Activated CD4-positive, alpha-beta T cell treated with anti-CD3 and anti-CD28 coated beads, Interleukin-2, amount 10 ng/mL, durations not matched to agents 24 days and 14 days (primary cell): ENCODE measurements around the gene PARN. TPM values are rescaled to one million over a fixed set of nuclear protein-coding genes. Genes with fewer than 3 reads are reported as not detected.

Experiments
- DNase-seq: peaks from one replicate; pipeline ENCODE4 v3.0.0; 2022
- H3K27ac Mint-ChIP-seq: one replicate; pipeline ENCODE4 v1.8.0; 2022; ENCODE audit warnings: mild to moderate bottlenecking, mixed read lengths
- H3K27me3 Mint-ChIP-seq: one replicate; pipeline ENCODE4 v1.8.0; 2022; ENCODE audit warnings: mixed read lengths
- H3K36me3 Mint-ChIP-seq: one replicate; pipeline ENCODE4 v1.8.0; 2022; ENCODE audit warnings: low read depth, mild to moderate bottlenecking, mixed read lengths
- H3K4me1 Mint-ChIP-seq: one replicate; pipeline ENCODE4 v1.8.0; 2021; ENCODE audit warnings: mixed read lengths
- H3K4me3 Mint-ChIP-seq: one replicate; pipeline ENCODE4 v1.8.0; 2022; ENCODE audit warnings: mild to moderate bottlenecking, moderate library complexity, mixed read lengths
- H3K9me3 Mint-ChIP-seq: one replicate; pipeline ENCODE4 v1.8.0; 2021; ENCODE audit warnings: mixed read lengths
- intact Hi-C: fragments of 100-400 bp; cut with micrococcal nuclease; formaldehyde crosslinking; loops from one replicate; pipeline ENCODE4 v1.15.1; 2023
- total RNA-seq: library from RNA; stranded (reverse); gene quantifications from 2 replicates; pipeline ENCODE4 v1.2.3, GENCODE V29; 2022

Gene PARN
- total RNA-seq, 1 donor from 2014 or later = 58.6 TPM

- H3K9me3 Mint-ChIP-seq = no peaks in the 10 kb centered on the region
- no peak overlapping the region for H3K4me3 Mint-ChIP-seq
- no peaks in the 10 kb centered on the region for H3K27me3 Mint-ChIP-seq
- peaks cover 4% of the 10 kb centered on the region for H3K4me1 Mint-ChIP-seq
- DNase-seq = no peak
- intact Hi-C loops = no loop called here
- H3K36me3 Mint-ChIP-seq = peaks cover 35% of the 10 kb centered on the region
- H3K27ac Mint-ChIP-seq = no peak overlapping the region
Observed at GRCh38 chr16:14462811-14463210, 167.2 kb downstream of the PARN start.

- H3K36me3 Mint-ChIP-seq = peaks cover 32% of the 10 kb centered on the region
- no peaks in the 10 kb centered on the region for H3K27me3 Mint-ChIP-seq
- peaks cover 4% of the 10 kb centered on the region for H3K4me1 Mint-ChIP-seq
- no peak for DNase-seq
- intact Hi-C loops = no loop called here
- no peak overlapping the region for H3K27ac Mint-ChIP-seq
- H3K4me3 Mint-ChIP-seq = no peak overlapping the region
- H3K9me3 Mint-ChIP-seq = no peaks in the 10 kb centered on the region
Observed at GRCh38 chr16:14460726-14461125, 169.3 kb downstream of the PARN start.

- no peak overlapping the region for H3K4me3 Mint-ChIP-seq
Observed at GRCh38 chr16:14458576-14458975, 171.5 kb downstream of the PARN start.

GRCh38 chr16:14456793-14457481, 173.1 kb downstream of the PARN start:
- peaks cover 12% of the 10 kb centered on the region for H3K36me3 Mint-ChIP-seq
- intact Hi-C loops = no loop called here
- H3K27me3 Mint-ChIP-seq = no peaks in the 10 kb centered on the region
- no peak for DNase-seq
- H3K4me3 Mint-ChIP-seq = no peak overlapping the region
- peaks cover 4% of the 10 kb centered on the region for H3K4me1 Mint-ChIP-seq
- H3K9me3 Mint-ChIP-seq = no peaks in the 10 kb centered on the region
- no peak overlapping the region for H3K27ac Mint-ChIP-seq

More at GRCh38 chr16:14458576-14458975, 171.5 kb downstream of the PARN start:
- no peak overlapping the region for H3K27ac Mint-ChIP-seq
- no peaks in the 10 kb centered on the region for H3K27me3 Mint-ChIP-seq
- H3K36me3 Mint-ChIP-seq = peaks cover 22% of the 10 kb centered on the region
- no peaks in the 10 kb centered on the region for H3K9me3 Mint-ChIP-seq
- H3K4me1 Mint-ChIP-seq = peaks cover 4% of the 10 kb centered on the region
- intact Hi-C loops = no loop called here
- DNase-seq = no peak

GRCh38 chr16:14455573-14455972, 174.5 kb downstream of the PARN start:
- Mint-ChIP-seq H3K36me3 (peaks cover under 1% of the 10 kb centered on the region), H3K27ac (no peak overlapping the region), H3K4me3 (no peak overlapping the region), H3K4me1 (no peaks in the 10 kb centered on the region), H3K27me3 (no peaks in the 10 kb centered on the region), H3K9me3 (no peaks in the 10 kb centered on the region)
- intact Hi-C loops = no loop called here
- DNase-seq = no peak

GRCh38 chr16:14454391-14454790, 175.7 kb downstream of the PARN start:
- no peak for DNase-seq
- Mint-ChIP-seq H3K9me3 (no peaks in the 10 kb centered on the region), H3K27me3 (no peaks in the 10 kb centered on the region), H3K4me3 (no peak overlapping the region), H3K27ac (no peak overlapping the region), H3K4me1 (no peaks in the 10 kb centered on the region), H3K36me3 (no peaks in the 10 kb centered on the region)
- intact Hi-C loops = no loop called here

- DNase-seq = no peak
- Mint-ChIP-seq H3K27ac (no peak overlapping the region), H3K27me3 (no peaks in the 10 kb centered on the region), H3K36me3 (no peaks in the 10 kb centered on the region), H3K4me1 (no peaks in the 10 kb centered on the region), H3K9me3 (no peaks in the 10 kb centered on the region), H3K4me3 (no peak overlapping the region)
- intact Hi-C loops = no loop called here
Observed at GRCh38 chr16:14452066-14452465, 178.0 kb downstream of the PARN start.

GRCh38 chr16:14450846-14451245, 179.2 kb downstream of the PARN start:
- no peak for DNase-seq
- Mint-ChIP-seq H3K9me3 (no peaks in the 10 kb centered on the region), H3K4me3 (no peak overlapping the region), H3K27ac (no peak overlapping the region), H3K27me3 (no peaks in the 10 kb centered on the region), H3K4me1 (no peaks in the 10 kb centered on the region), H3K36me3 (peaks cover 2% of the 10 kb centered on the region)
- intact Hi-C loops = no loop called here

GRCh38 chr16:14449790-14450480, 180.1 kb downstream of the PARN start:
- Mint-ChIP-seq H3K27ac (no peak overlapping the region), H3K4me1 (no peaks in the 10 kb centered on the region), H3K27me3 (no peaks in the 10 kb centered on the region), H3K4me3 (no peak overlapping the region), H3K36me3 (peaks cover 2% of the 10 kb centered on the region), H3K9me3 (no peaks in the 10 kb centered on the region)
- no peak for DNase-seq
- intact Hi-C loops = no loop called here

GRCh38 chr16:14449334-14449733, 180.7 kb downstream of the PARN start:
- DNase-seq = no peak
- Mint-ChIP-seq H3K27ac (no peak overlapping the region), H3K36me3 (peaks cover 2% of the 10 kb centered on the region), H3K9me3 (no peaks in the 10 kb centered on the region), H3K4me1 (no peaks in the 10 kb centered on the region), H3K4me3 (no peak overlapping the region), H3K27me3 (no peaks in the 10 kb centered on the region)
- intact Hi-C loops = no loop called here

- no peaks in the 10 kb centered on the region for H3K27me3 Mint-ChIP-seq
- no peaks in the 10 kb centered on the region for H3K9me3 Mint-ChIP-seq
- H3K4me1 Mint-ChIP-seq = no peaks in the 10 kb centered on the region
- intact Hi-C loops = no loop called here
- H3K36me3 Mint-ChIP-seq = peaks cover 2% of the 10 kb centered on the region
- H3K27ac Mint-ChIP-seq = no peak overlapping the region
- no peak overlapping the region for H3K4me3 Mint-ChIP-seq
- DNase-seq = no peak
Observed at GRCh38 chr16:14448879-14449278, 181.2 kb downstream of the PARN start.

- no peak for DNase-seq
- no peaks in the 10 kb centered on the region for H3K27me3 Mint-ChIP-seq
- peaks cover 2% of the 10 kb centered on the region for H3K36me3 Mint-ChIP-seq
- intact Hi-C loops = no loop called here
- H3K4me3 Mint-ChIP-seq = no peak overlapping the region
- H3K27ac Mint-ChIP-seq = no peak overlapping the region
- no peaks in the 10 kb centered on the region for H3K9me3 Mint-ChIP-seq
- H3K4me1 Mint-ChIP-seq = no peaks in the 10 kb centered on the region
Observed at GRCh38 chr16:14447783-14448182, 182.3 kb downstream of the PARN start.

GRCh38 chr16:14446796-14447195, 183.3 kb downstream of the PARN start:
- Mint-ChIP-seq H3K27ac (no peak overlapping the region), H3K36me3 (peaks cover 2% of the 10 kb centered on the region)

GRCh38 chr16:14445937-14446715, 183.9 kb downstream of the PARN start:
- Mint-ChIP-seq H3K27ac (no peak overlapping the region), H3K4me3 (no peak overlapping the region), H3K4me1 (no peaks in the 10 kb centered on the region), H3K36me3 (peaks cover 2% of the 10 kb centered on the region), H3K27me3 (no peaks in the 10 kb centered on the region), H3K9me3 (no peaks in the 10 kb centered on the region)
- DNase-seq = no peak
- intact Hi-C loops = no loop called here

More at GRCh38 chr16:14446796-14447195, 183.3 kb downstream of the PARN start:
- DNase-seq = no peak
- no peak overlapping the region for H3K4me3 Mint-ChIP-seq
- H3K27me3 Mint-ChIP-seq = no peaks in the 10 kb centered on the region
- intact Hi-C loops = no loop called here
- no peaks in the 10 kb centered on the region for H3K4me1 Mint-ChIP-seq
- no peaks in the 10 kb centered on the region for H3K9me3 Mint-ChIP-seq
